Fibroblast of lung (primary cell): ENCODE results near the gene MRPS15.

Source experiments
- CTCF ChIP-seq, 2 donors: IDR thresholded peaks in 1 of 2; conservative IDR thresholded peaks in 1 of 2; 1 replicate in 1 of 2; 2 replicates in 1 of 2; pipeline ENCODE4 v1.5.1; 2011 to 2012; ENCODE audit warnings: low read length in 2 of 2, control low read depth in 1 of 2, inconsistent platforms in 1 of 2, low read depth in 1 of 2, mild to moderate bottlenecking in 1 of 2
- EZH2 ChIP-seq: IDR thresholded peaks from 2 replicates; pipeline ENCODE4 v1.5.1; 2012; ENCODE audit warnings: low read length, control low read depth, mild to moderate bottlenecking; ENCODE audit errors: missing control alignments

- TF ChIP-seq CTCF (conservative IDR thresholded peaks at IDR 0.05 in 1 of 2, IDR thresholded peaks at IDR 0.05 in 1 of 2; ENCODE audit: low read depth in 1 of 2, low read length in 2 of 2) (no peak), EZH2 (no peak)
These were observed 24.1 kb downstream of the MRPS15 start for GRCh38 chr1:36440044-36440443.
